HepG2 (cell line): ENCODE measurements around the gene NDUFV1. TPM values are rescaled to one million over a fixed set of nuclear protein-coding genes. Genes with fewer than 3 reads are reported as not detected.

ENCODE experiments used
- CCAR2 ChIP-seq: fragments of 200-400 bp; formaldehyde crosslinking; optimal IDR thresholded peaks from 2 replicates; pipeline ENCODE3; 2018; ENCODE audit warnings: low read depth, mild to moderate bottlenecking, low read length, moderate library complexity
- ONECUT2 ChIP-seq: sonication (generic); formaldehyde crosslinking; IDR thresholded peaks from 2 replicates; pipeline ENCODE4 v1.4.0; 2020; ENCODE audit warnings: missing genetic modification reagents
- RBM22 ChIP-seq: fragments of 200-400 bp; formaldehyde crosslinking; optimal IDR thresholded peaks from 2 replicates; pipeline ENCODE3; 2017; ENCODE audit warnings: mild to moderate bottlenecking, low read length, moderate library complexity
- SP5 ChIP-seq: IDR thresholded peaks from 2 replicates; pipeline ENCODE4 v1.6.1; 2016; ENCODE audit warnings: low read depth, borderline replicate concordance
- STAT5B ChIP-seq: sonication (generic); formaldehyde crosslinking; IDR thresholded peaks from 2 replicates; pipeline ENCODE4 v1.4.0; 2020; ENCODE audit warnings: missing genetic modification reagents
- ZFP82 ChIP-seq: sonication (generic); formaldehyde crosslinking; IDR thresholded peaks from 2 replicates; pipeline ENCODE4 v1.5.1; 2020; ENCODE audit warnings: mild to moderate bottlenecking, missing genetic modification reagents, borderline replicate concordance
- ZNF101 ChIP-seq: sonication (generic); formaldehyde crosslinking; IDR thresholded peaks from 2 replicates; pipeline ENCODE4 v1.4.0; 2020; ENCODE audit warnings: mild to moderate bottlenecking, low read depth, missing genetic modification reagents, borderline replicate concordance
- ZNF543 ChIP-seq: sonication (generic); formaldehyde crosslinking; IDR thresholded peaks from 2 replicates; pipeline ENCODE4 v1.4.0; 2020; ENCODE audit warnings: mild to moderate bottlenecking, missing genetic modification reagents
- ZSCAN25 ChIP-seq: sonication (generic); formaldehyde crosslinking; IDR thresholded peaks from 2 replicates; pipeline ENCODE4 v1.8.0; 2022; ENCODE audit warnings: mild to moderate bottlenecking, missing genetic modification reagents
- ZSCAN30 ChIP-seq: sonication (generic); formaldehyde crosslinking; IDR thresholded peaks from 2 replicates; pipeline ENCODE4 v1.5.0; 2020; ENCODE audit warnings: mild to moderate bottlenecking, missing genetic modification reagents
- polyA plus RNA-seq, 8 experiments: library from polyadenylated mRNA; depleted of rRNA in 3 of 8; stranded (reverse) in 7 of 8; unstranded in 1 of 8; fragments of >200 nt; fragmentation: Illumina TruSeq in 4 of 8; extraction: Trizol in 4 of 8; gene quantifications; 2 replicates each; pipeline versions ENCODE4 v1.2.1 to v1.2.3, GENCODE V29; 2011 to 2016; ENCODE audit warnings: low read depth in 4 of 8, missing spikeins in 1 of 8, mixed read lengths in 1 of 8; ENCODE audit not compliant: insufficient read depth in 1 of 8
- total RNA-seq, 5 experiments: library from RNA; depleted of rRNA; stranded (reverse); fragments of >200 nt; fragmentation: Illumina TruSeq; extraction: Trizol; gene quantifications; 2 replicates each; pipeline ENCODE4 v1.2.3, GENCODE V29; 2016; ENCODE audit warnings: low read depth in 1 of 5
- TF ChIP-seq, protein P1 (sequence below): sonication (generic); formaldehyde crosslinking; IDR thresholded peaks from 2 replicates; pipeline ENCODE4 v1.4.0; 2020; ENCODE audit warnings: mild to moderate bottlenecking, missing genetic modification reagents, borderline replicate concordance
- TF ChIP-seq, protein P2 (sequence below): IDR thresholded peaks from 2 replicates; pipeline ENCODE4 v1.6.1; 2016; ENCODE audit warnings: mild to moderate bottlenecking
- TF ChIP-seq, protein P3 (sequence below): sonication (generic); formaldehyde crosslinking; IDR thresholded peaks from 2 replicates; pipeline ENCODE4 v1.9.0; 2021; ENCODE audit warnings: missing genetic modification reagents, borderline replicate concordance
- TF ChIP-seq, protein P4 (sequence below): sonication (generic); formaldehyde crosslinking; IDR thresholded peaks from 2 replicates; pipeline ENCODE4; 2020; ENCODE audit warnings: missing genetic modification reagents, mild to moderate bottlenecking, borderline replicate concordance
- TF ChIP-seq, protein P5 (sequence below): sonication (generic); formaldehyde crosslinking; IDR thresholded peaks from 2 replicates; pipeline ENCODE4 v1.4.0; 2020; ENCODE audit warnings: low read depth, mild to moderate bottlenecking, missing genetic modification reagents
- TF ChIP-seq, protein P6 (sequence below): sonication (generic); formaldehyde crosslinking; IDR thresholded peaks from 2 replicates; pipeline ENCODE4 v1.4.0; 2020; ENCODE audit warnings: missing genetic modification reagents

The NDUFV1 gene
- total and polyA plus RNA-seq, 2 of the 13 experiments (the other 11 are each of a cell fraction or from before 2014, with no cell fraction given) = 88.9 to 137 TPM

DNA sequence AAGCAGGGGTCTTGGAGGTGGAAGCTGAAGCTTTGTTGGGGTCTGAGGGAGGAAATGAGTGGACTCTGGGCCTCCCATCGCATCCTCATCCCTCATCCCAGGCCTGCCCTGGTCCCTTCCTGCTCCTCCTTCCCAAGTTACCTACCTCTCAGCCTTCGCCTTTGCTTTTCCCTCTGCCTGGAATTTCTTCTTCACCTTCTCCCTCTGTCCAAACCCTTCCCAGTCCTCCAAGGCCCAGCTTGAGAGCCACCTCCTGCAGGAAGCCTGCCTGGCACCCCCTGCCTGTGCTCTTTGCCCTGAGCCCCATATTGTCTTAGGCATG is 25.1 kb downstream of the NDUFV1 start (continued):
- TF ChIP-seq, protein P1, sequence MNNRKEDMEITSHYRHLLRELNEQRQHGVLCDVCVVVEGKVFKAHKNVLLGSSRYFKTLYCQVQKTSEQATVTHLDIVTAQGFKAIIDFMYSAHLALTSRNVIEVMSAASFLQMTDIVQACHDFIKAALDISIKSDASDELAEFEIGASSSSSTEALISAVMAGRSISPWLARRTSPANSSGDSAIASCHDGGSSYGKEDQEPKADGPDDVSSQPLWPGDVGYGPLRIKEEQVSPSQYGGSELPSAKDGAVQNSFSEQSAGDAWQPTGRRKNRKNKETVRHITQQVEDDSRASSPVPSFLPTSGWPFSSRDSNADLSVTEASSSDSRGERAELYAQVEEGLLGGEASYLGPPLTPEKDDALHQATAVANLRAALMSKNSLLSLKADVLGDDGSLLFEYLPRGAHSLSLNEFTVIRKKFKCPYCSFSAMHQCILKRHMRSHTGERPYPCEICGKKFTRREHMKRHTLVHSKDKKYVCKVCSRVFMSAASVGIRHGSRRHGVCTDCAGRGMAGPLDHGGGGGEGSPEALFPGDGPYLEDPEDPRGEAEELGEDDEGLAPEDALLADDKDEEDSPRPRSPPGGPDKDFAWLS = no peak; the same call in 1 of the 2 replicates
- TF ChIP-seq RBM22 (no peak), ONECUT2 (CRISPR knock-in tag) (no peak), ZFP82 (CRISPR knock-in tag) (no peak), ZSCAN25 (CRISPR knock-in tag) (no peak), SP5 (CRISPR knock-in tag) (0 out of 2 replicates have a peak, but pooled peaks have one; percentile 1), ZNF543 (CRISPR knock-in tag) (no peak), STAT5B (CRISPR knock-in tag) (no peak), CCAR2 (no peak), ZNF101 (CRISPR knock-in tag) (no peak; the same call in 1 of the 2 replicates), ZSCAN30 (no peak)
- TF ChIP-seq, protein P2, sequence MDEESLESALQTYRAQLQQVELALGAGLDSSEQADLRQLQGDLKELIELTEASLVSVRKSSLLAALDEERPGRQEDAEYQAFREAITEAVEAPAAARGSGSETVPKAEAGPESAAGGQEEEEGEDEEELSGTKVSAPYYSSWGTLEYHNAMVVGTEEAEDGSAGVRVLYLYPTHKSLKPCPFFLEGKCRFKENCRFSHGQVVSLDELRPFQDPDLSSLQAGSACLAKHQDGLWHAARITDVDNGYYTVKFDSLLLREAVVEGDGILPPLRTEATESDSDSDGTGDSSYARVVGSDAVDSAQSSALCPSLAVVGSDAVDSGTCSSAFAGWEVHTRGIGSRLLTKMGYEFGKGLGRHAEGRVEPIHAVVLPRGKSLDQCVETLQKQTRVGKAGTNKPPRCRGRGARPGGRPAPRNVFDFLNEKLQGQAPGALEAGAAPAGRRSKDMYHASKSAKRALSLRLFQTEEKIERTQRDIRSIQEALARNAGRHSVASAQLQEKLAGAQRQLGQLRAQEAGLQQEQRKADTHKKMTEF (CRISPR knock-in tag) = no peak
- TF ChIP-seq, protein P3, sequence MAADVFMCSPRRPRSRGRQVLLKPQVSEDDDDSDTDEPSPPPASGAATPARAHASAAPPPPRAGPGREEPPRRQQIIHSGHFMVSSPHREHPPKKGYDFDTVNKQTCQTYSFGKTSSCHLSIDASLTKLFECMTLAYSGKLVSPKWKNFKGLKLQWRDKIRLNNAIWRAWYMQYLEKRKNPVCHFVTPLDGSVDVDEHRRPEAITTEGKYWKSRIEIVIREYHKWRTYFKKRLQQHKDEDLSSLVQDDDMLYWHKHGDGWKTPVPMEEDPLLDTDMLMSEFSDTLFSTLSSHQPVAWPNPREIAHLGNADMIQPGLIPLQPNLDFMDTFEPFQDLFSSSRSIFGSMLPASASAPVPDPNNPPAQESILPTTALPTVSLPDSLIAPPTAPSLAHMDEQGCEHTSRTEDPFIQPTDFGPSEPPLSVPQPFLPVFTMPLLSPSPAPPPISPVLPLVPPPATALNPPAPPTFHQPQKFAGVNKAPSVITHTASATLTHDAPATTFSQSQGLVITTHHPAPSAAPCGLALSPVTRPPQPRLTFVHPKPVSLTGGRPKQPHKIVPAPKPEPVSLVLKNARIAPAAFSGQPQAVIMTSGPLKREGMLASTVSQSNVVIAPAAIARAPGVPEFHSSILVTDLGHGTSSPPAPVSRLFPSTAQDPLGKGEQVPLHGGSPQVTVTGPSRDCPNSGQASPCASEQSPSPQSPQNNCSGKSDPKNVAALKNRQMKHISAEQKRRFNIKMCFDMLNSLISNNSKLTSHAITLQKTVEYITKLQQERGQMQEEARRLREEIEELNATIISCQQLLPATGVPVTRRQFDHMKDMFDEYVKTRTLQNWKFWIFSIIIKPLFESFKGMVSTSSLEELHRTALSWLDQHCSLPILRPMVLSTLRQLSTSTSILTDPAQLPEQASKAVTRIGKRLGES (CRISPR knock-in tag) = no peak
- TF ChIP-seq, protein P4, sequence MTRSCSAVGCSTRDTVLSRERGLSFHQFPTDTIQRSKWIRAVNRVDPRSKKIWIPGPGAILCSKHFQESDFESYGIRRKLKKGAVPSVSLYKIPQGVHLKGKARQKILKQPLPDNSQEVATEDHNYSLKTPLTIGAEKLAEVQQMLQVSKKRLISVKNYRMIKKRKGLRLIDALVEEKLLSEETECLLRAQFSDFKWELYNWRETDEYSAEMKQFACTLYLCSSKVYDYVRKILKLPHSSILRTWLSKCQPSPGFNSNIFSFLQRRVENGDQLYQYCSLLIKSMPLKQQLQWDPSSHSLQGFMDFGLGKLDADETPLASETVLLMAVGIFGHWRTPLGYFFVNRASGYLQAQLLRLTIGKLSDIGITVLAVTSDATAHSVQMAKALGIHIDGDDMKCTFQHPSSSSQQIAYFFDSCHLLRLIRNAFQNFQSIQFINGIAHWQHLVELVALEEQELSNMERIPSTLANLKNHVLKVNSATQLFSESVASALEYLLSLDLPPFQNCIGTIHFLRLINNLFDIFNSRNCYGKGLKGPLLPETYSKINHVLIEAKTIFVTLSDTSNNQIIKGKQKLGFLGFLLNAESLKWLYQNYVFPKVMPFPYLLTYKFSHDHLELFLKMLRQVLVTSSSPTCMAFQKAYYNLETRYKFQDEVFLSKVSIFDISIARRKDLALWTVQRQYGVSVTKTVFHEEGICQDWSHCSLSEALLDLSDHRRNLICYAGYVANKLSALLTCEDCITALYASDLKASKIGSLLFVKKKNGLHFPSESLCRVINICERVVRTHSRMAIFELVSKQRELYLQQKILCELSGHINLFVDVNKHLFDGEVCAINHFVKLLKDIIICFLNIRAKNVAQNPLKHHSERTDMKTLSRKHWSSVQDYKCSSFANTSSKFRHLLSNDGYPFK = no peak
- TF ChIP-seq, protein P5, sequence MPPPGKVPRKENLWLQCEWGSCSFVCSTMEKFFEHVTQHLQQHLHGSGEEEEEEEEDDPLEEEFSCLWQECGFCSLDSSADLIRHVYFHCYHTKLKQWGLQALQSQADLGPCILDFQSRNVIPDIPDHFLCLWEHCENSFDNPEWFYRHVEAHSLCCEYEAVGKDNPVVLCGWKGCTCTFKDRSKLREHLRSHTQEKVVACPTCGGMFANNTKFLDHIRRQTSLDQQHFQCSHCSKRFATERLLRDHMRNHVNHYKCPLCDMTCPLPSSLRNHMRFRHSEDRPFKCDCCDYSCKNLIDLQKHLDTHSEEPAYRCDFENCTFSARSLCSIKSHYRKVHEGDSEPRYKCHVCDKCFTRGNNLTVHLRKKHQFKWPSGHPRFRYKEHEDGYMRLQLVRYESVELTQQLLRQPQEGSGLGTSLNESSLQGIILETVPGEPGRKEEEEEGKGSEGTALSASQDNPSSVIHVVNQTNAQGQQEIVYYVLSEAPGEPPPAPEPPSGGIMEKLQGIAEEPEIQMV = 0 out of 2 replicates have a peak, but pooled peaks have one; percentile 23
- TF ChIP-seq, protein P6, sequence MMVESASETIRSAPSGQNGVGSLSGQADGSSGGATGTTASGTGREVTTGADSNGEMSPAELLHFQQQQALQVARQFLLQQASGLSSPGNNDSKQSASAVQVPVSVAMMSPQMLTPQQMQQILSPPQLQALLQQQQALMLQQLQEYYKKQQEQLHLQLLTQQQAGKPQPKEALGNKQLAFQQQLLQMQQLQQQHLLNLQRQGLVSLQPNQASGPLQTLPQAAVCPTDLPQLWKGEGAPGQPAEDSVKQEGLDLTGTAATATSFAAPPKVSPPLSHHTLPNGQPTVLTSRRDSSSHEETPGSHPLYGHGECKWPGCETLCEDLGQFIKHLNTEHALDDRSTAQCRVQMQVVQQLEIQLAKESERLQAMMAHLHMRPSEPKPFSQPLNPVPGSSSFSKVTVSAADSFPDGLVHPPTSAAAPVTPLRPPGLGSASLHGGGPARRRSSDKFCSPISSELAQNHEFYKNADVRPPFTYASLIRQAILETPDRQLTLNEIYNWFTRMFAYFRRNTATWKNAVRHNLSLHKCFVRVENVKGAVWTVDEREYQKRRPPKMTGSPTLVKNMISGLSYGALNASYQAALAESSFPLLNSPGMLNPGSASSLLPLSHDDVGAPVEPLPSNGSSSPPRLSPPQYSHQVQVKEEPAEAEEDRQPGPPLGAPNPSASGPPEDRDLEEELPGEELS (CRISPR knock-in tag) = no peak
